ENCODE results near the gene KCNQ1. TPM values are rescaled to one million over a fixed set of nuclear protein-coding genes. Genes with fewer than 3 reads are reported as not detected.

KCNQ1 gene
- total and polyA plus RNA-seq, 2 donors (not counting 3 experiments of a cell fraction or from before 2014, with no cell fraction given), result 0.07 to 0.09 TPM

GRCh38 chr11:2517386-2518064, 72.7 kb downstream of the KCNQ1 start:
- ChIA-PET CTCF (no interaction called here), POLR2A (no interaction called here)
- no peak for TF ChIP-seq POLR2A (IDR thresholded peaks at IDR 0.05; ENCODE audit: low read depth, low read length)
- TF ChIP-seq MAX (IDR thresholded peaks at IDR 0.05; ENCODE audit: insufficient read depth, insufficient read length), result no peak
- TF ChIP-seq EZH2 (IDR thresholded peaks at IDR 0.05; ENCODE audit: borderline replicate concordance, low read depth, low read length, severe bottlenecking), result no peak
- TF ChIP-seq CTCF (IDR thresholded peaks at IDR 0.05; ENCODE audit: extremely low read depth in 1 of 2, insufficient read depth in 1 of 2, low read depth in 1 of 2, low read length in 2 of 2), result no peak
- TF ChIP-seq POLR2AphosphoS5 (IDR thresholded peaks at IDR 0.05; ENCODE audit: insufficient read depth, low read depth, low read length), result no peak
- no peak for TF ChIP-seq FOS (IDR thresholded peaks at IDR 0.05; ENCODE audit: borderline replicate concordance, insufficient read depth, low read length)
- no peak for TF ChIP-seq JUN (IDR thresholded peaks at IDR 0.05; ENCODE audit: borderline replicate concordance, insufficient read depth, insufficient read length, low read depth)
- TF ChIP-seq GATA2 (IDR thresholded peaks at IDR 0.05; ENCODE audit: insufficient read depth, insufficient read length, low read depth, low read length), result no peak
- TF ChIP-seq MYC (IDR thresholded peaks at IDR 0.05; ENCODE audit: low read depth, low read length), result no peak
- DNase-seq (ENCODE audit: low read depth, low spot score) (no peak), FAIRE-seq (no peak)
- Histone ChIP-seq H2AFZ (ENCODE audit: low read depth, low read length) (no peak overlapping the region), H4K20me1 (replicated peaks; ENCODE audit: control insufficient read depth, extremely low read depth, insufficient read depth, low read length) (no peaks in the 10 kb centered on the region), H3K4me2 (ENCODE audit: insufficient read depth, low read length) (no peak overlapping the region), H3K4me1 (ENCODE audit: control insufficient read depth, extremely low read depth, insufficient read depth, low read length) (no peaks in the 10 kb centered on the region), H3K27me3 (ENCODE audit: control insufficient read depth in 2 of 2, insufficient read depth in 2 of 2, low read length in 2 of 2) (no peaks in the 10 kb centered on the region), H3K27ac (ENCODE audit: insufficient read depth, low read depth, low read length) (no peak overlapping the region), H3K9me3 (replicated peaks; ENCODE audit: control insufficient read depth, insufficient read depth, low read length) (no peaks in the 10 kb centered on the region), H3K79me2 (ENCODE audit: control insufficient read depth, insufficient read depth, low read length) (no peaks in the 10 kb centered on the region), H3K9ac (replicated peaks; ENCODE audit: extremely low read depth, insufficient read depth, low read length) (no peak overlapping the region), H3K4me3 (replicated peaks in 1 of 3; ENCODE audit: insufficient read depth in 1 of 3, low read depth in 1 of 3, low read length in 3 of 3) (no peak overlapping the region), H3K9me1 (replicated peaks; ENCODE audit: control insufficient read depth, extremely low read depth, insufficient read depth, low read length) (no peaks in the 10 kb centered on the region), H3K36me3 (ENCODE audit: control insufficient read depth in 2 of 2, extremely low read depth in 1 of 2, insufficient read depth in 2 of 2, low read length in 2 of 2) (no peaks in the 10 kb centered on the region)
- intact Hi-C loops (cut with micrococcal nuclease) (no loop called here), dilution Hi-C loops (cut with MboI; ENCODE audit: extremely low pct_ligation_motif_present, low sequenced_read_pairs) (no loop called here)
- BruUV-seq (replicated peaks), result no TSS peak
